ENCODE results near the gene NFATC1.

DNA sequence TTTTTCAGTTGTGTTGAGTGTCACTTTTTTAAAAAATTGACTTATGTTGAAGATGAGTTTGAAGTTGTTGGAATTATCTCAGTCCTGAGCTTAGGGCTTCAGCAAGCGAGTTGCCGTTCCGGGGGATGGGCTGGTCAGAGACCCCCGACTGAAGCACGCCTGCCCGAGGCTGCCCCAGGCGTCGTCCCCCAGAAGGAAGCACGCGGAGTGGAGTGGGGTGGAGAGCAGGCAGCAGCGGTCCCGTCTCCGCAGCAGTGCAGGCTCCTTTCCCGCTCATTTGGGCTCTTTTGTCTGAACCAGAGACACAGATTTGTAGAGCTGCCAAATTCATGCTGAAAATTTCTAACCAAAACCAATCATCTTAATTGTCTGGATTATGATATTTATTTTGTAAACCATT is 33.7 kb downstream of the NFATC1 start:
- TF ChIP-seq, protein P1, sequence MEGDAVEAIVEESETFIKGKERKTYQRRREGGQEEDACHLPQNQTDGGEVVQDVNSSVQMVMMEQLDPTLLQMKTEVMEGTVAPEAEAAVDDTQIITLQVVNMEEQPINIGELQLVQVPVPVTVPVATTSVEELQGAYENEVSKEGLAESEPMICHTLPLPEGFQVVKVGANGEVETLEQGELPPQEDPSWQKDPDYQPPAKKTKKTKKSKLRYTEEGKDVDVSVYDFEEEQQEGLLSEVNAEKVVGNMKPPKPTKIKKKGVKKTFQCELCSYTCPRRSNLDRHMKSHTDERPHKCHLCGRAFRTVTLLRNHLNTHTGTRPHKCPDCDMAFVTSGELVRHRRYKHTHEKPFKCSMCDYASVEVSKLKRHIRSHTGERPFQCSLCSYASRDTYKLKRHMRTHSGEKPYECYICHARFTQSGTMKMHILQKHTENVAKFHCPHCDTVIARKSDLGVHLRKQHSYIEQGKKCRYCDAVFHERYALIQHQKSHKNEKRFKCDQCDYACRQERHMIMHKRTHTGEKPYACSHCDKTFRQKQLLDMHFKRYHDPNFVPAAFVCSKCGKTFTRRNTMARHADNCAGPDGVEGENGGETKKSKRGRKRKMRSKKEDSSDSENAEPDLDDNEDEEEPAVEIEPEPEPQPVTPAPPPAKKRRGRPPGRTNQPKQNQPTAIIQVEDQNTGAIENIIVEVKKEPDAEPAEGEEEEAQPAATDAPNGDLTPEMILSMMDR (IDR thresholded peaks at IDR 0.05), result no peak
- TF ChIP-seq POLR2AphosphoS5 (IDR thresholded peaks at IDR 0.05) (no peak), POLR2A (IDR thresholded peaks at IDR 0.05) (no peak), EP300 (IDR thresholded peaks at IDR 0.05; ENCODE audit: low read depth) (no peak)

All from transverse colon (tissue), 4 donors.